BJ (cell line): ENCODE measurements around the gene MASP2. TPM values are rescaled to one million over a fixed set of nuclear protein-coding genes. Genes with fewer than 3 reads are reported as not detected.

Experiments
- CTCF ChIA-PET: fragments of 350-600 bp; formaldehyde crosslinking; extraction: SDS; loops from one replicate; lab custom pipeline; 2021; ENCODE audit warnings: antibody characterized with exemption, inconsistent platforms; lab: Yijun Ruan, JAX
- POLR2A ChIA-PET: fragments of 300-600 bp; sonication (Branson Sonifier 250); formaldehyde crosslinking; extraction: SDS; loops from one replicate; lab custom pipeline; 2021; ENCODE audit warnings: antibody characterized with exemption; lab: Charles Lee
- DNase-seq: peaks from one replicate; pipeline ENCODE4 v3.0.0-alpha.2; 2011; ENCODE audit warnings: low read depth
- H3K27me3 ChIP-seq: 2 replicates; pipeline ENCODE4 v1.6.0; 2011; ENCODE audit warnings: low read length; ENCODE audit not compliant: control insufficient read depth, insufficient read depth
- H3K36me3 ChIP-seq: 2 replicates; pipeline ENCODE4 v1.5.1; 2011; ENCODE audit warnings: low read length; ENCODE audit not compliant: control insufficient read depth, insufficient read depth
- H3K4me3 ChIP-seq: 2 replicates; pipeline ENCODE4 v1.5.1; 2011; ENCODE audit warnings: low read depth, mild to moderate bottlenecking, control low read depth, low read length
- CTCF ChIP-seq: IDR thresholded peaks from 2 replicates; pipeline ENCODE4 v1.5.1; 2011; ENCODE audit warnings: low read depth, mild to moderate bottlenecking, control low read depth, inconsistent platforms, low read length, moderate library complexity; ENCODE audit not compliant: insufficient read depth
- polyA plus RNA-seq: library from polyadenylated mRNA; depleted of rRNA; stranded (reverse); fragments of >200 nt; gene quantifications from 2 replicates; pipeline ENCODE4 v1.2.3, GENCODE V29; 2011

MASP2 gene
- polyA plus RNA-seq, 1 experiment = not detected

DNA sequence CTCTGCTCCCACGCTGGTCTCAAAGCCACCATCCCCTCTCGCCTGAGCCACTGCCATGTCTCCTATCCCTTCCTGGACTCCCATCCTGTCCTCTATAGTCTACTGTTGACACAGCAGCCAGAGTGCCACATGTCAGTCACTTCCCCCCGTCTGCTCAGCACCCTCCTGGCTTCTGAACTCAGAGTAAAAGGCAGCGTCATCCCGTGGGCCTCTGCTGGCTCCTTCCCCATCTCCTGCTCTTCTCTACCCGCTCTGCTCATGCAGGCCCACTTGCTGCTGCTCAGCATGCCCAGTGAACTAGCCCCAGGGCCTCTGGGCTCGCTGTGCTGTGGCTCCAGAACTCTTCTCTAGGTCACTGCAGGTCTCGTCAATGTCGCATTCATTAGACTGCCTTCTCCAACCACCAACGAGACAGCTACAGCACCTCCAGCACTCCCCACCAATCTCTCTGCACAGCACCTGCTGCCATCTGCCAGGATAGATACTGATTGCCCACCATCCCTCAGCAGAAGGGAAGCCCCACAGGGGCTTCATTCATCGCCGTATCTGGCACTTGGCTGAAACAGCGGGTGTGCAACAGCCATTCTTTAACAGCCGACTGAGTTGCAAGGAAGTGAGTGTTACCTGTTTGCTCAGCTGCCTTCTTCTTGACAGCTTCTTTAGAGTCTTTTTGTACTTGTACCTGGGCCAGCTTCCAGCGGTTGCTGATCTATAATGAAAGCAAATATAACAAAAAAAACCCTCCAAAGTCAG, 24.6 kb upstream of the MASP2 start:
- Histone ChIP-seq H3K4me3 (no peak overlapping the region), H3K27me3 (no peaks in the 10 kb centered on the region), H3K36me3 (peaks cover 49% of the 10 kb centered on the region)
- ChIA-PET CTCF (interaction anchor here (1.5 kb wide), 1 partner anchor 34 kb away, joined by 5 read pairs; no protein-coding TSS in a partner anchor), POLR2A (no interaction called here)
- DNase-seq = no peak
- TF ChIP-seq CTCF = no peak

- Histone ChIP-seq H3K36me3 (peaks cover 45% of the 10 kb centered on the region), H3K27me3 (no peaks in the 10 kb centered on the region), H3K4me3 (no peak overlapping the region)
- no peak for DNase-seq
- POLR2A ChIA-PET = no interaction called here
- TF ChIP-seq CTCF = no peak
- CTCF ChIA-PET = interaction anchor here (1.2 to 1.5 kb wide), 2 partner anchors 17 to 33 kb away, joined by 4 to 5 read pairs; no protein-coding TSS in a partner anchor
These were observed 23.8 kb upstream of the MASP2 start for GRCh38 chr1:11070876-11071275.

GRCh38 chr1:11068600-11069473, 21.8 kb upstream of the MASP2 start:
- H3K4me3 ChIP-seq = no peak overlapping the region
- peaks cover 43% of the 10 kb centered on the region for H3K36me3 ChIP-seq
- H3K27me3 ChIP-seq = no peaks in the 10 kb centered on the region
- ChIA-PET POLR2A (no interaction called here), CTCF (no interaction called here)
- no peak for TF ChIP-seq CTCF
- no peak for DNase-seq

DNA sequence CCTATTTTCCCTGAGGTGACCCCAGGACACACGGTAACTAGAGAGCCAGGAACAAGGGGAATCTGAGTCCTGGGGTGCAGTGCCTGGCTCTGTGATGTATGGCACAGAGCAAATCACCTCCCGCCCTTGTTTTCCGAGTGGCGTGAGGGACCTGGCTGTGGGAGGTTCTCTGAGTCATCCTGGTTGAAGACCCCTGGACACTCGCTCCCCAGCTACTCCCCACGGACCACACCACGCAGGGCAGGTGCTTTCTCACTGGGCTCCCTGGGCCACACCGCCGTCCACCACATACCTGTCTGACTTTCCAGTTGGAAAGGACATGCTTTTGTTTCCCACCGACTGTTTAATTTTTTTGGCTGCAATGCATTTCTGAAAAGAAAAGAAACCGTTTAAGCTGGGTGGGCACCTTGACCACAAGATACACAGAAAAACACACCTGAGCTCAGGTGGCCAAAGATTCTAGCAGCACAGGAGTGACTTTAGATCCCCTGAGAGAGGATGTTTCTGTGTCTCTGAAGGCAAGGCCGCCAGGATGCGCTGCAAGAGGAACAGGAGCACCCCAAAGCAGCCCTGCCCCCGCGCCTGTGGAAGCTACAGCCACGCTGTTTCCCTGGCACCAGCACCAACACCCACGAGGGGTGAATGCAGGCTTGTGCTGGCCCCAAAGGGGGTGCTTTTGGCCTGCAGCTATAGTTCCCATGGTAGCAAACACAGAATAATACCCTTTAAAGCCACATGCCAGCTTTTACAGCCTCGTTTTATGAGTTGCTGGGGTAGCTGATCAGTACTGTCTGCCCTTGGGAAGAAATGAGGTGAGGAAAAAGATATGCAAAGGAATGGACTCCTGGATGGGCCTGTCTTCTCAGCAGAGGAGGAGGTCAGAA, 20.9 kb upstream of the MASP2 start:
- Histone ChIP-seq H3K27me3 (no peaks in the 10 kb centered on the region), H3K4me3 (no peak overlapping the region), H3K36me3 (peaks cover 47% of the 10 kb centered on the region)
- no peak for TF ChIP-seq CTCF
- DNase-seq = no peak
- POLR2A ChIA-PET = no interaction called here
- CTCF ChIA-PET = interaction anchor here (1.8 kb wide), 1 partner anchor 30 kb away, joined by 6 read pairs; no protein-coding TSS in a partner anchor
